Measurements from ENCODE around the gene ZYG11B. TPM values are rescaled to one million over a fixed set of nuclear protein-coding genes. Genes with fewer than 3 reads are reported as not detected.
"Not testable (repeated sequence)": the region's sequence is repeated elsewhere in the genome, so short reads cannot be mapped to it uniquely, and the experiment has no call there.

Gene ZYG11B
- total and polyA plus RNA-seq, 9 donors = 9.8 to 37.1 (median 31.1) TPM

DNA sequence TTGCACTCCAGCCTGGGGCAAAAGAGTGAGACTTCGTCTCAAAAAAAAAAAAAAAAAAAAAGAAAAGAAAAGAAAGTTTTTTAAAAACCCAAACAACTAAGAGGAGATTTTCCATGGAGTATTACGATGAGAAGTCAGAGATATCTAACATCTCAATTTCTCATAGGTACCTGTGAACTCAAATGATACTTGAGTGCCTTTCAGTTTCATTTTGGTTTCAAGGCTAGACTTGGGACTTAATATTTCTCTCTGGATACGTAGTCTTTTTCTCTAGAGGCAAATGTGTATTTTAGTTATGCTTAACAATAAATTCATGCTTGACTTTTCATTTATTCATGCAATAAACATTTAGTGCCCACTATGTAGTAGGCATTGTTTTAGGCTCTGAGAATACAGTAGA is 15.0 kb downstream of the ZYG11B start:
- Histone ChIP-seq H3K4me1 (ENCODE audit: insufficient read depth) (peaks cover 7% of the 10 kb centered on the region), H3K4me3 (no peak overlapping the region), H3K27ac (no peak overlapping the region), H3K36me3 (no peaks in the 10 kb centered on the region), H3K9me3 (no peaks in the 10 kb centered on the region), H3K27me3 (no peaks in the 10 kb centered on the region)
- DNase-seq = no peak
- 83 to 96% (median 85%) methylated on average over 3 of the region's 3 CpGs for WGBS, 3 donors
- TF ChIP-seq, protein P1, sequence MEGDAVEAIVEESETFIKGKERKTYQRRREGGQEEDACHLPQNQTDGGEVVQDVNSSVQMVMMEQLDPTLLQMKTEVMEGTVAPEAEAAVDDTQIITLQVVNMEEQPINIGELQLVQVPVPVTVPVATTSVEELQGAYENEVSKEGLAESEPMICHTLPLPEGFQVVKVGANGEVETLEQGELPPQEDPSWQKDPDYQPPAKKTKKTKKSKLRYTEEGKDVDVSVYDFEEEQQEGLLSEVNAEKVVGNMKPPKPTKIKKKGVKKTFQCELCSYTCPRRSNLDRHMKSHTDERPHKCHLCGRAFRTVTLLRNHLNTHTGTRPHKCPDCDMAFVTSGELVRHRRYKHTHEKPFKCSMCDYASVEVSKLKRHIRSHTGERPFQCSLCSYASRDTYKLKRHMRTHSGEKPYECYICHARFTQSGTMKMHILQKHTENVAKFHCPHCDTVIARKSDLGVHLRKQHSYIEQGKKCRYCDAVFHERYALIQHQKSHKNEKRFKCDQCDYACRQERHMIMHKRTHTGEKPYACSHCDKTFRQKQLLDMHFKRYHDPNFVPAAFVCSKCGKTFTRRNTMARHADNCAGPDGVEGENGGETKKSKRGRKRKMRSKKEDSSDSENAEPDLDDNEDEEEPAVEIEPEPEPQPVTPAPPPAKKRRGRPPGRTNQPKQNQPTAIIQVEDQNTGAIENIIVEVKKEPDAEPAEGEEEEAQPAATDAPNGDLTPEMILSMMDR (IDR thresholded peaks at IDR 0.05) = no peak
- intact Hi-C loops (cut with DNase I) = no loop called here

GRCh38 chr1:52746189-52746588 is 19.9 kb downstream of the ZYG11B start:
- Histone ChIP-seq H3K27ac (no peak overlapping the region), H3K27me3 (no peaks in the 10 kb centered on the region), H3K9me3 (no peaks in the 10 kb centered on the region), H3K4me3 (no peak overlapping the region), H3K36me3 (no peaks in the 10 kb centered on the region), H3K4me1 (ENCODE audit: insufficient read depth) (peaks cover 8% of the 10 kb centered on the region)
- DNase-seq = no peak
- intact Hi-C loops (cut with DNase I) = no loop called here
- no peak for TF ChIP-seq POLR2A (IDR thresholded peaks at IDR 0.05)
- no peak for TF ChIP-seq EP300 (IDR thresholded peaks at IDR 0.05)
- TF ChIP-seq, protein P1 (IDR thresholded peaks at IDR 0.05) = no peak
- 40 to 75% (median 59%) methylated on average over 4 of the region's 4 CpGs for WGBS, 3 donors

- Histone ChIP-seq H3K27ac (no peak overlapping the region), H3K4me1 (ENCODE audit: insufficient read depth) (peaks cover 10% of the 10 kb centered on the region), H3K27me3 (no peaks in the 10 kb centered on the region), H3K9me3 (no peaks in the 10 kb centered on the region), H3K36me3 (no peaks in the 10 kb centered on the region), H3K4me3 (no peak overlapping the region)
- intact Hi-C loops (cut with DNase I) = no loop called here
- no peak for DNase-seq
- TF ChIP-seq EP300 (IDR thresholded peaks at IDR 0.05) = no peak
- TF ChIP-seq, protein P1 (IDR thresholded peaks at IDR 0.05) = no peak
- no peak for TF ChIP-seq POLR2A (IDR thresholded peaks at IDR 0.05)
- 94 to 100% (median 98%) methylated on average over 1 of the region's 1 CpG for WGBS, 3 donors
Observed at GRCh38 chr1:52747450-52747849, 21.2 kb downstream of the ZYG11B start.

- Histone ChIP-seq H3K36me3 (no peaks in the 10 kb centered on the region), H3K4me1 (ENCODE audit: insufficient read depth) (peaks cover 10% of the 10 kb centered on the region), H3K4me3 (no peak overlapping the region), H3K9me3 (no peaks in the 10 kb centered on the region), H3K27ac (no peak overlapping the region), H3K27me3 (no peaks in the 10 kb centered on the region)
- DNase-seq = no peak
- intact Hi-C loops (cut with DNase I) = no loop called here
- TF ChIP-seq, protein P1 (IDR thresholded peaks at IDR 0.05) = peak in 2 of 3 donors; percentile 16 to 38
- TF ChIP-seq POLR2A (IDR thresholded peaks at IDR 0.05) (no peak), EP300 (IDR thresholded peaks at IDR 0.05) (no peak)
Observed at GRCh38 chr1:52748119-52748518, 21.9 kb downstream of the ZYG11B start.

GRCh38 chr1:52749496-52749895 is 23.2 kb downstream of the ZYG11B start:
- WGBS, 3 donors = 26 to 55% (median 34%) methylated on average over 9 of the region's 9 CpGs
- H3K27me3 ChIP-seq; H3K9me3 ChIP-seq; H3K36me3 ChIP-seq; intact Hi-C loops (cut with DNase I); DNase-seq; H3K27ac ChIP-seq; H3K4me3 ChIP-seq: not testable (repeated sequence)
- H3K4me1 ChIP-seq (ENCODE audit: insufficient read depth) = peaks cover 10% of the 10 kb centered on the region

DNA sequence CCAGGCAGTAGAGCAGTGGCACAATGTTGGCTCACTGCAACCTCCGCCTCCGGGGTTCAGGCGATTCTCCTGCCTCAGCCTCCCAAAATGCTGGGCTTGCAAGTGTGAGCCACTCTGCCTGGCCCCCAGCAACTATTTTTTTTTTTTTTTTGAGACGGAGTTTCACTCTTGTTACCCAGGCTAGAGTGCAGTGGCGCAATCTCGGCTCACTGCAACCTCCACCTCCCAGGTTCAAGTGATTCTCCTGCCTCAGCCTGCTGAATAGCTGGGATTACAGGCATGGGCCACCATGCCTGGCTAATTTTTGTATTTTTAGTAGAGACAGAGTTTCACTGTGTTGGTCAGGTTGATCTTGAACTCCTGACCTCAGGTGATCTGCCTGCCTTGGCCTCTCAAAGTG is 23.9 kb downstream of the ZYG11B start:
- H3K4me1 ChIP-seq (ENCODE audit: insufficient read depth) = peaks cover 10% of the 10 kb centered on the region
- intact Hi-C loops (cut with DNase I); H3K27ac ChIP-seq: not testable (repeated sequence)

More for the DNA sequence above, 23.9 kb downstream of the ZYG11B start:
- WGBS, 3 donors = 85 to 90% (median 85%) methylated on average over 6 of the region's 6 CpGs
- not testable (repeated sequence) for H3K9me3 ChIP-seq, DNase-seq, H3K36me3 ChIP-seq, H3K27me3 ChIP-seq, H3K4me3 ChIP-seq

Data from ovary (tissue), 9 donors.